ENCODE data around the gene FNIP1.
"Not testable (repeated sequence)": the region's sequence is repeated elsewhere in the genome, so short reads cannot be mapped to it uniquely, and the experiment has no call there.

The FNIP1 gene

DNA sequence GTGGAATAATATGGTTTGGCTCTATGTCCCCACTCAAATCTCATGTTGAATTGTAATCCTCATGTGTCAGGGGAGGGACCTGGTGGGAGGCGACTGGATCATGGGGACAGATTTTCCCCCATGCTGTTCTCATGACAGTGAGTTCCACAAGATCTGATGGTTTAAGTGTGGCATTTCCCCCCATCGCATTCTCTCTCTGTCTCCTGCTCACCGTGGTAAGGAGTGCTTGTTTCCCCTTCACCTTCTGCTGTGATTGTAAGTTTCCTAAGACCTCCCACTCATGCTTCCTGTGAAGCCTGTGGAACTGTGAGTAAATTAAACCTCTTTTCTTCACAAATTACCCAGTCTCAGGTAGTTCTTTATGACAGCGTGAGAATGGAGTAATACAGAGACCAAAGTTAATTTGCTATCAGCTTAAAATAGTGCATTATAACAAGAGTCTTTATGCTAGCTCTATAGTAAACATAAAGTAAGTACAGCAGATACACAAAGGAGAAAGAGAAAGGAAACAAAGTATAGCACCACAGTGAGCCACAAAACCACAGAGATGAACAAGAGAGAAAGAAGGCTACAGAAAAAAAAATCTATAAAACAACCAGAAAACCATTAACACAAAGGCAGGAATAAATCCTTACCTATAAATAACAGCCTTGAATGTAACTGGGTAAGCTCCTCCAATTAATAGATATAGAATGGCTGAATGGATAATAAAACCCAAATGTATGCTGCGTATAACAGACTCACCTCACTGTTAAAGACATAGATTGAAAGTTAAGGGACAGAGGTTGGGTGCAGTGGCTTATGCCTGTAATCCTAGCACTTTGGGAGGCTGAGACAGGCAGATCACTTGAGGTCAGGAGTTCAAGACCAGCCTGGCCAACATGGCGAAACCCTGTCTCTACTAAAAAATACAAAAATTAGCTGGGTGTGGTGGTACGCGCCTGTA, 201.5 kb downstream of the FNIP1 start:
- no peak for DNase-seq

GRCh38 chr5:131593921-131594320, 202.9 kb downstream of the FNIP1 start:
- no peak for DNase-seq

DNA sequence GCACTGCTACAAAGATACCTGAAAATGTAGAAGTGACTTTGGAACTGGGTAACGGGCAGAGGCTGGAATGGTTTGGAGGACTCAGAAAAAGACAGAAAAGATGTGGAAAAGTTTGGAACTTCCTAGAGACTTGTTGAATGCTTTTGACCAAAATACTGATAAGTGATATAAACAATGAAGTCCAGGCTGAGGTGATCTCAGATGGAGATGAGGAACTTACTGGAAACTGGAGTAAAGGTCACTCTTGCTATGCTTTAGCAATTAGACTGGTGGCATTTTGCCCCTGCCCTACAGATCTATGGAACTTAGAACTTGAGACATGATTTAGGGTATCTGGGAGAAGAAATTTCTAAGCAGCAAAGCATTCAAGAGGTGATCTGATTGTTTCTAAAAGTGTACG, 203.4 kb downstream of the FNIP1 start:
- DNase-seq, result not testable (repeated sequence)

Measured in NCI-H2171 (cell line).